Activated effector memory CD4-positive, alpha-beta T cell treated with Interleukin-2 at 50 U/mL for 16 hours (primary cell): ENCODE measurements around the gene SLC35F3.
A peak's percentile ranks its signal among the peaks of the same experiment; 100 is the strongest.
"Not testable (repeated sequence)": the region's sequence is repeated elsewhere in the genome, so short reads cannot be mapped to it uniquely, and the experiment has no call there.

Experiments
- DNase-seq: peaks from one replicate; pipeline ENCODE4 v3.0.0-alpha.2; 2020

Gene SLC35F3

GRCh38 chr1:234300096-234300495 is 395.6 kb downstream of the SLC35F3 start:
- no peak for DNase-seq

GRCh38 chr1:234301663-234302062 is 397.2 kb downstream of the SLC35F3 start:
- DNase-seq, result not testable (repeated sequence)

- DNase-seq, result no peak
These were observed 398.0 kb downstream of the SLC35F3 start for GRCh38 chr1:234302354-234302962.

GRCh38 chr1:234303231-234303630 is 398.8 kb downstream of the SLC35F3 start:
- DNase-seq, result no peak

- DNase-seq, result no peak
These were observed 403.2 kb downstream of the SLC35F3 start for GRCh38 chr1:234307726-234308125.

GRCh38 chr1:234309243-234309597 is 404.7 kb downstream of the SLC35F3 start:
- no peak for DNase-seq

- peak; percentile 65 for DNase-seq
These were observed 405.4 kb downstream of the SLC35F3 start for GRCh38 chr1:234309598-234310459.

- no peak for DNase-seq
These were observed 406.0 kb downstream of the SLC35F3 start for GRCh38 chr1:234310460-234310817.

GRCh38 chr1:234311414-234311813 is 406.9 kb downstream of the SLC35F3 start:
- no peak for DNase-seq

- DNase-seq, result no peak
These were observed 408.7 kb downstream of the SLC35F3 start for GRCh38 chr1:234313171-234313570.

- peak; percentile 34 for DNase-seq
These were observed 410.6 kb downstream of the SLC35F3 start for GRCh38 chr1:234315091-234315541.

GRCh38 chr1:234315588-234315987 is 411.1 kb downstream of the SLC35F3 start:
- no peak for DNase-seq

- DNase-seq, result no peak
These were observed 412.0 kb downstream of the SLC35F3 start for GRCh38 chr1:234316486-234316885.

GRCh38 chr1:234316937-234317336 is 412.5 kb downstream of the SLC35F3 start:
- DNase-seq, result no peak

- DNase-seq, result no peak
These were observed 415.6 kb downstream of the SLC35F3 start for GRCh38 chr1:234320069-234320468.

GRCh38 chr1:234320549-234320948 is 416.1 kb downstream of the SLC35F3 start:
- no peak for DNase-seq

- no peak for DNase-seq
These were observed 416.8 kb downstream of the SLC35F3 start for GRCh38 chr1:234321231-234321630.

- no peak for DNase-seq
These were observed 417.6 kb downstream of the SLC35F3 start for GRCh38 chr1:234322097-234322496.

- peak; percentile 41 for DNase-seq
These were observed 418.5 kb downstream of the SLC35F3 start for GRCh38 chr1:234322979-234323378.

- DNase-seq, result no peak
These were observed 420.3 kb downstream of the SLC35F3 start for GRCh38 chr1:234324821-234325220.

- no peak for DNase-seq
These were observed 421.5 kb downstream of the SLC35F3 start for GRCh38 chr1:234325878-234326496.

GRCh38 chr1:234326497-234327366 is 422.3 kb downstream of the SLC35F3 start:
- peak; percentile 63 for DNase-seq

GRCh38 chr1:234327577-234328164 is 423.2 kb downstream of the SLC35F3 start:
- DNase-seq, result no peak
